Mammary epithelial cell (primary cell): ENCODE results near the gene SAMSN1.

Experiments used
- CTCF ChIP-seq, 2 donors: IDR thresholded peaks in 1 of 2; conservative IDR thresholded peaks in 1 of 2; 2 replicates each; pipeline ENCODE4 v1.5.1; 2011 to 2012; ENCODE audit warnings: inconsistent platforms in 2 of 2, low read length in 2 of 2, mild to moderate bottlenecking in 2 of 2, control low read depth in 1 of 2, low read depth in 1 of 2; ENCODE audit not compliant: insufficient read depth in 1 of 2; ENCODE audit errors: extremely low read depth in 1 of 2
- EZH2 ChIP-seq: IDR thresholded peaks from 2 replicates; pipeline ENCODE4 v1.6.1; 2012; ENCODE audit warnings: low read length, inconsistent platforms, borderline replicate concordance

DNA sequence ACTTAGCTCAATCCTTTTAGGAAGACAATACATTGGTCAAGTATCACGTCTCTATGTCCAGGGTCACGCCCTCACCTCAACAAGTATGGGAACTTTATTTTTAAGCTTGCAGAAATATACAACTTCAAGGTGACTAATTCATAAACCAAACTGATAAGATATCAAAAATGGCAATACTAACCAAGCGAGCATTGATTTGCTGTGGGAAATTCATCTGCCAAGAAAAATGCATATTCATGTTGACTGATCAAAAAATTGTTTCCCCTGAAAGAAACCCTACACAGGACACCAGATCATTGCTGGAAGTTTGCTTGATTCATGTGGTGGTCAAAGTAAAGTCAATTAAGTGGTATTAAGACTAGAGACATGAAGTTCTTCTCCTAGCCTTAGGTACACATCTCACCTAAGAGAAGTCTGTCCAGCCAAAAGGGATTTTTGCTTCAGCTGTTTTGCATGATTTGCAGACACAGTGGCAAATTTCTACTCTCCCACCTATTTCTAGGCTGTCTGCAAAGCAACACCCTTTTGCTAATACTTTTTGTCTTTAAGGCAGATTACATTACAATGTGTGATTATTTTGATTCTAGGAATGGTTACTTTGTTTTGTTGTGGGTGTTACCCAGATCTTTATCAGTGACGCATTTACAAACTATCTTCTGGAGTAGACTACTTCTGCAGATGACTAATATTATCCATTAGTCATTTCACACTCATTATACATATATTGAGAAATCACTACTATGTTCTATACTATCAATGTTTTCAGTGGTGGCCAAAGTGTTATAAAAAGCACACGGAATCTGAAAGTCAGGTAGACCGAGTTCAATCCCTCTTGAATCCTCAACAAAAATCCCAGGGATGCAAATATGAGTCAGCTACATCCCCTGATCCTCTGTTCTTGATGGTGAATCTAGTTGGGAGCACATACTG is 12.4 kb downstream of the SAMSN1 start:
- TF ChIP-seq CTCF (conservative IDR thresholded peaks at IDR 0.05 in 1 of 2, IDR thresholded peaks at IDR 0.05 in 1 of 2; ENCODE audit: extremely low read depth in 1 of 2, insufficient read depth in 1 of 2, low read depth in 1 of 2, low read length in 2 of 2) (no peak), EZH2 (no peak)
